ENCODE data around the gene ZBTB1.

GRCh38 chr14:64522591-64523355, 18.2 kb downstream of the ZBTB1 start:
- TF ChIP-seq CTCF (IDR thresholded peaks at IDR 0.05) (no peak), POLR2A (IDR thresholded peaks at IDR 0.05) (no peak)

Data from heart left ventricle (tissue), 13 donors.